K562 (cell line): ENCODE results near the gene ABHD1. TPM values are rescaled to one million over a fixed set of nuclear protein-coding genes. Genes with fewer than 3 reads are reported as not detected.

Experiments
- CBX1 ChIP-seq: sonication (generic); IDR thresholded peaks from 2 replicates; pipeline ENCODE4 v1.6.1; 2016; ENCODE audit warnings: antibody characterized with exemption, low read depth, mild to moderate bottlenecking
- COPS2 ChIP-seq: fragments of 450-650 bp; conservative IDR thresholded peaks from 2 replicates; pipeline ENCODE4 v1.6.1; 2016; ENCODE audit warnings: mild to moderate bottlenecking, moderate library complexity
- FOXP1 ChIP-seq: sonication (generic); formaldehyde crosslinking; IDR thresholded peaks from 2 replicates; pipeline ENCODE4 v1.8.0; 2022; ENCODE audit warnings: mild to moderate bottlenecking, missing genetic modification reagents
- KDM2B ChIP-seq: fragments of 250-450 bp; sonication (Bioruptor Pico); IDR thresholded peaks from 2 replicates; pipeline ENCODE4 v1.8.0; 2021; ENCODE audit warnings: mild to moderate bottlenecking, moderate library complexity
- MTA1 ChIP-seq: fragments of 450-650 bp; IDR thresholded peaks from 2 replicates; pipeline ENCODE4 v1.6.1; 2017; ENCODE audit warnings: borderline replicate concordance
- MTA2 ChIP-seq: fragments of 450-650 bp; IDR thresholded peaks from 2 replicates; pipeline ENCODE4 v1.6.1; 2016; ENCODE audit warnings: low read depth
- MYC ChIP-seq, 2 experiments: fragments of 250-450 bp in 1 of 2; sonication (Bioruptor Pico) in 1 of 2; IDR thresholded peaks; 2 replicates each; pipeline versions ENCODE4 v1.5.1 to v1.6.1; 2012 to 2021; ENCODE audit warnings: low read depth in 2 of 2, borderline replicate concordance in 1 of 2, improper control_type of control experiment in 1 of 2, low read length in 1 of 2, mild to moderate bottlenecking in 1 of 2, moderate library complexity in 1 of 2
- NCOA4 ChIP-seq: fragments of 450-650 bp; IDR thresholded peaks from 2 replicates; pipeline ENCODE4 v1.6.1; 2018; ENCODE audit warnings: mild to moderate bottlenecking; ENCODE audit not compliant: partially characterized antibody
- NFRKB ChIP-seq: fragments of 450-650 bp; IDR thresholded peaks from 2 replicates; pipeline ENCODE4 v1.6.1; 2016; ENCODE audit warnings: low read depth
- NR2C2 ChIP-seq, 2 experiments: fragments of 200-800 bp in 1 of 2; sonication (Bioruptor generic) in 1 of 2; sonication (generic) in 1 of 2; formaldehyde crosslinking in 1 of 2; IDR thresholded peaks; 2 replicates each; pipeline versions ENCODE4 v1.6.1 to v1.8.0; 2016 to 2022; ENCODE audit warnings: mild to moderate bottlenecking in 1 of 2, missing compliant biosample characterization in 1 of 2, missing genetic modification characterization in 1 of 2, missing genetic modification reagents in 1 of 2
- SIX5 ChIP-seq, 2 experiments: IDR thresholded peaks; 2 replicates each; pipeline ENCODE4 v1.6.1; 2011; ENCODE audit warnings: low read length in 2 of 2, borderline replicate concordance in 1 of 2, low read depth in 1 of 2, mild to moderate bottlenecking in 1 of 2, moderate library complexity in 1 of 2; ENCODE audit not compliant: insufficient read depth in 1 of 2
- SMARCA4 ChIP-seq: fragments of 450-650 bp; IDR thresholded peaks from 2 replicates; pipeline ENCODE4 v1.6.1; 2016
- SP1 ChIP-seq: sonication (generic); formaldehyde crosslinking; IDR thresholded peaks from 2 replicates; pipeline ENCODE4 v1.8.1; 2022; ENCODE audit warnings: mild to moderate bottlenecking, missing genetic modification reagents
- ZBED1 ChIP-seq: IDR thresholded peaks from 2 replicates; pipeline ENCODE4 v1.6.1; 2014
- ZNF408 ChIP-seq: fragments of 250-450 bp; sonication (Bioruptor Pico); IDR thresholded peaks from 2 replicates; pipeline ENCODE4 v1.4.0; 2020; ENCODE audit warnings: low read depth, mild to moderate bottlenecking, moderate library complexity
- ZNF444 ChIP-seq: fragments of 250-450 bp; sonication (Bioruptor Pico); IDR thresholded peaks from 2 replicates; pipeline ENCODE4 v1.4.0; 2020; ENCODE audit warnings: mild to moderate bottlenecking, moderate library complexity
- ZNF445 ChIP-seq: fragments of 250-450 bp; sonication (Bioruptor Pico); IDR thresholded peaks from 2 replicates; pipeline ENCODE4 v1.4.0; 2020; ENCODE audit warnings: low read depth, mild to moderate bottlenecking, moderate library complexity
- ZZZ3 ChIP-seq: fragments of 450-650 bp; IDR thresholded peaks from 2 replicates; pipeline ENCODE4 v1.6.1; 2016; ENCODE audit warnings: antibody characterized with exemption, mild to moderate bottlenecking, moderate library complexity
- polyA plus RNA-seq, 8 experiments: library from polyadenylated mRNA; depleted of rRNA in 4 of 8; stranded (reverse) in 5 of 8; unstranded in 3 of 8; fragments of >200 nt; fragmentation: Nextera tagmentation in 2 of 8; fragmentation: Illumina TruSeq in 1 of 8; extraction: Ambion mirVana in 2 of 8; extraction: Trizol in 1 of 8; gene quantifications; 2 replicates each; pipeline versions ENCODE4 v1.2.1 to v1.2.3, GENCODE V29; 2011 to 2014; ENCODE audit warnings: inconsistent platforms in 1 of 8, missing spikeins in 1 of 8
- total RNA-seq, 7 experiments: library from RNA; depleted of rRNA in 6 of 7; stranded (reverse); fragments of >200 nt in 6 of 7; fragmentation: Illumina TruSeq in 2 of 7; extraction: Trizol in 2 of 7; gene quantifications; 2 replicates each; pipeline versions ENCODE4 v1.2.1 to v1.2.3, GENCODE V29; 2011 to 2021; ENCODE audit warnings: low replicate concordance in 1 of 7
- TF ChIP-seq, protein P1 (sequence below): sonication (generic); formaldehyde crosslinking; IDR thresholded peaks from 2 replicates; pipeline ENCODE4 v1.9.0; 2022; ENCODE audit warnings: mild to moderate bottlenecking, missing genetic modification reagents
- TF ChIP-seq, protein P2 (sequence below), 2 experiments: fragments of 250-450 bp in 1 of 2; fragments of 450-650 bp in 1 of 2; sonication (Bioruptor Pico) in 1 of 2; IDR thresholded peaks; 2 replicates each; pipeline versions ENCODE4 v1.6.1 to v1.8.0; 2016 to 2021; ENCODE audit warnings: mild to moderate bottlenecking in 2 of 2, moderate library complexity in 2 of 2, missing compliant biosample characterization in 1 of 2, missing genetic modification characterization in 1 of 2
- TF ChIP-seq, protein P3 (sequence below): sonication (generic); formaldehyde crosslinking; IDR thresholded peaks from 2 replicates; pipeline ENCODE4 v1.5.0; 2020; ENCODE audit warnings: missing genetic modification reagents
- TF ChIP-seq, protein P4 (sequence below): fragments of 250-450 bp; sonication (Bioruptor Pico); IDR thresholded peaks from 2 replicates; pipeline ENCODE4 v1.4.0; 2020; ENCODE audit warnings: mild to moderate bottlenecking, moderate library complexity

ABHD1 gene
- total and polyA plus RNA-seq, 9 of the 15 experiments (the other 6 are each of a cell fraction or from before 2014, with no cell fraction given), result 0.10 to 0.16 (median 0.11) TPM; not detected in 5

DNA sequence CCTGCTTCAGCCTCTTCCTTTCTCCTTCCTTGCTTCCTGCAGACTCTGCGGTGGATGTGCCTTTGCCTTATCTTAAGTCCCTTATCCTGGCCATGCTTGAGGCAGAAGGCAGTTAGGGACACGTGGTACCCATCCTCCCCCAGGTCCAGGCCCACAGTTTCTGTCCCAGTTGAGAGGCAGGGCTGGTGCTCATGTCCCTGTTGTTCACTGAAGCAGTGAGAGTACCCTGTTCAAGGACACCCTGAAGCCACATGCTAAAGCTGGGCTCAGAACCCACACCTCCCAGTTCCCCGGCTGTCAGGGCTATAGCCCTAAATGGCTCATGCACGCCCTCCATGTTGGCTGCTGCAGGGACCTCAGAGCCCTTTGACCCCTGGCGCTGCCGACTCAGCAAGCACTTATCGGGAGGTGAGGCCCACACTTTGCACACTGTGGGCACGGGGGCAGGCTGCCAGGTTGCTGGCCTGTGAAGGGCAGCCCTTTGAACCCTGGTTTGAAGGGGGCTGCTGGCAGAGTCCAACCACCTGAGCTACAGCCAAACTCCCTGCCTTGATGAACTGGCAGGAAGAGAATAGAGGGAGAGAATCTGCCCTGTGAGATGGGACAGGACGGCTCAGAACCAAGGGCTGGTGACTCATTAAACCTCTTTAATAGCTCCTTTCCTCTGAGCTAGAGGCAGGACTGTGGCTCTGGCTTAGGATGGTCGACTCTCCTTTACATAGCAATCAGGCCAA, 30.8 kb upstream of the ABHD1 start (continued):
- TF ChIP-seq SP1 (CRISPR knock-in tag), result no peak
- no peak for TF ChIP-seq ZNF445 (CRISPR knock-in tag)
- 0 out of 2 replicates have a peak, but pooled peaks have one; percentile 35 for TF ChIP-seq MTA2
- no peak for TF ChIP-seq MTA1
- TF ChIP-seq FOXP1, result no peak
- TF ChIP-seq ZZZ3, result no peak
- TF ChIP-seq KDM2B (CRISPR knock-in tag), result no peak
- TF ChIP-seq, protein P1, sequence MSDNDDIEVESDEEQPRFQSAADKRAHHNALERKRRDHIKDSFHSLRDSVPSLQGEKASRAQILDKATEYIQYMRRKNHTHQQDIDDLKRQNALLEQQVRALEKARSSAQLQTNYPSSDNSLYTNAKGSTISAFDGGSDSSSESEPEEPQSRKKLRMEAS (CRISPR knock-in tag), result peak; percentile 97
- no peak for TF ChIP-seq NFRKB
- TF ChIP-seq, protein P2, sequence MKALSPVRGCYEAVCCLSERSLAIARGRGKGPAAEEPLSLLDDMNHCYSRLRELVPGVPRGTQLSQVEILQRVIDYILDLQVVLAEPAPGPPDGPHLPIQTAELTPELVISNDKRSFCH (CRISPR knock-in tag; IDR thresholded peaks at IDR 0.05), result no peak
- TF ChIP-seq, protein P2 (tag; IDR thresholded peaks at IDR 0.05), result peak; percentile 93
- peak; percentile 85 for TF ChIP-seq NR2C2 (CRISPR knock-in tag; IDR thresholded peaks at IDR 0.05)
- peak; percentile 85 for TF ChIP-seq NR2C2 (tag; IDR thresholded peaks at IDR 0.05)
- TF ChIP-seq SIX5 (IDR thresholded peaks at IDR 0.05; ENCODE audit: borderline replicate concordance in 1 of 2, insufficient read depth in 1 of 2, low read depth in 1 of 2, low read length in 2 of 2), result no peak
- peak; percentile 61; the same call in 1 of the 2 replicates for TF ChIP-seq ZNF444 (CRISPR knock-in tag)
- no peak for TF ChIP-seq ZBED1
- no peak for TF ChIP-seq COPS2
- TF ChIP-seq ZNF408 (CRISPR knock-in tag), result no peak
- peak; percentile 97 for TF ChIP-seq MYC (IDR thresholded peaks at IDR 0.05; ENCODE audit: low read depth, low read length)
- peak; percentile 84 for TF ChIP-seq MYC (CRISPR knock-in tag; IDR thresholded peaks at IDR 0.05; ENCODE audit: borderline replicate concordance, low read depth)
- peak; percentile 75; the same call in 1 of the 2 replicates for TF ChIP-seq SMARCA4
- TF ChIP-seq CBX1, result no peak
- TF ChIP-seq NCOA4, result no peak
- TF ChIP-seq, protein P3, sequence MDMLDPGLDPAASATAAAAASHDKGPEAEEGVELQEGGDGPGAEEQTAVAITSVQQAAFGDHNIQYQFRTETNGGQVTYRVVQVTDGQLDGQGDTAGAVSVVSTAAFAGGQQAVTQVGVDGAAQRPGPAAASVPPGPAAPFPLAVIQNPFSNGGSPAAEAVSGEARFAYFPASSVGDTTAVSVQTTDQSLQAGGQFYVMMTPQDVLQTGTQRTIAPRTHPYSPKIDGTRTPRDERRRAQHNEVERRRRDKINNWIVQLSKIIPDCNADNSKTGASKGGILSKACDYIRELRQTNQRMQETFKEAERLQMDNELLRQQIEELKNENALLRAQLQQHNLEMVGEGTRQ (CRISPR knock-in tag), result peak; percentile 88
- TF ChIP-seq, protein P4, sequence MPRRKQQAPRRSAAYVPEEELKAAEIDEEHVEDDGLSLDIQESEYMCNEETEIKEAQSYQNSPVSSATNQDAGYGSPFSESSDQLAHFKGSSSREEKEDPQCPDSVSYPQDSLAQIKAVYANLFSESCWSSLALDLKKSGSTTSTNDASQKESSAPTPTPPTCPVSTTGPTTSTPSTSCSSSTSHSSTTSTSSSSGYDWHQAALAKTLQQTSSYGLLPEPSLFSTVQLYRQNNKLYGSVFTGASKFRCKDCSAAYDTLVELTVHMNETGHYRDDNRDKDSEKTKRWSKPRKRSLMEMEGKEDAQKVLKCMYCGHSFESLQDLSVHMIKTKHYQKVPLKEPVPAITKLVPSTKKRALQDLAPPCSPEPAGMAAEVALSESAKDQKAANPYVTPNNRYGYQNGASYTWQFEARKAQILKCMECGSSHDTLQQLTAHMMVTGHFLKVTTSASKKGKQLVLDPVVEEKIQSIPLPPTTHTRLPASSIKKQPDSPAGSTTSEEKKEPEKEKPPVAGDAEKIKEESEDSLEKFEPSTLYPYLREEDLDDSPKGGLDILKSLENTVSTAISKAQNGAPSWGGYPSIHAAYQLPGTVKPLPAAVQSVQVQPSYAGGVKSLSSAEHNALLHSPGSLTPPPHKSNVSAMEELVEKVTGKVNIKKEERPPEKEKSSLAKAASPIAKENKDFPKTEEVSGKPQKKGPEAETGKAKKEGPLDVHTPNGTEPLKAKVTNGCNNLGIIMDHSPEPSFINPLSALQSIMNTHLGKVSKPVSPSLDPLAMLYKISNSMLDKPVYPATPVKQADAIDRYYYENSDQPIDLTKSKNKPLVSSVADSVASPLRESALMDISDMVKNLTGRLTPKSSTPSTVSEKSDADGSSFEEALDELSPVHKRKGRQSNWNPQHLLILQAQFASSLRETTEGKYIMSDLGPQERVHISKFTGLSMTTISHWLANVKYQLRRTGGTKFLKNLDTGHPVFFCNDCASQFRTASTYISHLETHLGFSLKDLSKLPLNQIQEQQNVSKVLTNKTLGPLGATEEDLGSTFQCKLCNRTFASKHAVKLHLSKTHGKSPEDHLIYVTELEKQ (CRISPR knock-in tag), result no peak
